Measurements from ENCODE around the gene DNAL4.
"Not testable (repeated sequence)": the region's sequence is repeated elsewhere in the genome, so short reads cannot be mapped to it uniquely, and the experiment has no call there.

Gene DNAL4

DNA sequence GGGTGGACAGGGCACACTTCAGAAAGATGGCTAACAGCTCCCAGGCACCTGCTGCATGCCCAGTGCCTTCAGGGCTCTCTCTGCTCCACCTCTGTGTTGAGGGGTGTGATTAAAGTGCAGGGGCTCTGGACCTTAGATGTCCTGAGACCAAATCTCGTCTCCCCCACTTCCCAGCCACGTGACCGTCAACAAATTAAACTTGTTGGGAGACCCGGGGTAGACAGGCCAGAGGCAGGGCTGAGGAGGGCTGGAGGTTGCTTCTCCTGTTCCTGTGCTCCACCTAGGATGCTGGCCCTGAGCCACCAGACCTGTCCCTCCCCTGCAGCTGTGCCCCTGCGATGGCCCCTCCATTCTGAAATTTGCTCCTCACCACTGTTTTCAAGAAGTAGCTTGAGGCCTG lies 32.9 kb upstream of the DNAL4 start:
- no peak for DNase-seq

DNA sequence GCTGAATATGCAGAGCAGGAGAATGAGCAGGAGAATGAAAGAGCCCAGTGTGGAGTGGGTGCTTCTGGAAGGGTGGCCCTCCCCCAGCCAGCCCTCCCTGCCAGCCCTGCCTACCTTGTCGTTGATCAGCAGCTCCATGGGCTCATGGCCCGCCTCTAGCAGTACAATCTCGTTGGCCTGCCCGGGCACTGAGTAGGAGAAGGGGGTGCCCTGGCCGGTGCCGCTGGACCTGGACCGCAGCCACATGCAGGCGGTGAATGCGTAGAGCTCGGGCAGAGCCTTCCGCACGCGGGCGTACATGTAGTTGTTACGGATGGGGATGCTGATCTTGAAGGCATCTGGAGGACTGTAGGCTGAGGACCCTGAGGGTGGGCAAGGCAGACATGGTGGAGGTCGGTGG lies 32.4 kb upstream of the DNAL4 start:
- DNase-seq: no peak

GRCh38 chr22:38824585-38824984 lies 30.6 kb upstream of the DNAL4 start:
- no peak for DNase-seq

- DNase-seq: no peak
Measured at GRCh38 chr22:38823637-38824036, 29.7 kb upstream of the DNAL4 start.

DNA sequence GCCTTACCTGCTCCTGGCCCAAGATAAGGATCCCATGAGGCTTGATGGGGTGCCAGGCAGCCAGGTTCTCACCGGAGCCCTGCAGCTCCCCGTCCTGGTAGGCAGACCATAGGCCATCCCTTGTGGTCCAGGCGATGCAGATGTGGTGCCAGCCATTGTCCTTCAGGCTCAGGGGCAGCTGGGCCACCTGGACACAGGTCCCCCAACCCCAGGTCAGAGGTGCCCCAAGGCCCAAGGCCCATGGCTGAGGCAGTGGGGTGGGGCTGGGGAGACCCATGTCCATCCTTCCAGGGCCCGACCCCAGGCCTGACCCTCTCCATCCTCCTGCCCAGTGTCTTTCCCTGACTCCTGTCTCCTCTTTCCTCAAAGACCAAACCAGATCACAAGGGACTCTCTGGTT lies 29.1 kb upstream of the DNAL4 start:
- DNase-seq: no peak

DNA sequence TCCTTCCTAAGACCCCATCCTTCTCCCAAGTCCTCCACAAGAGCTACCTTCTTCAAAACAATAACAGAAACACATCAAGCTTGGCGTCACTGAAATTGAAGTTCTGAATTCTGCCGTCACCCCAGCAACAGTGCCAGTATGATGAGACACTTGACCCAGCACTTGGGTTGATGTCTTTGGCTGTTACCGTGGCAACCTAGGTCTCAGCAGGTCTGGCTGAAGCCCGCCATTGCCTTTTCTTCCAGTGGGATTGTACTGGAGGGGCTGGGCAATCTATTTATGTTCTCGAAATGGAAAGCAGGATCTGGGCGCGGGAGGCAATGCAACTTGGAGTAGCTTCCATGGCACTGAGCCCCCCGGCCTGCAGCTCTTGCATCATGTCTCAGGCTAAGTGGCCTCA lies 26.1 kb upstream of the DNAL4 start:
- no peak for DNase-seq

DNA sequence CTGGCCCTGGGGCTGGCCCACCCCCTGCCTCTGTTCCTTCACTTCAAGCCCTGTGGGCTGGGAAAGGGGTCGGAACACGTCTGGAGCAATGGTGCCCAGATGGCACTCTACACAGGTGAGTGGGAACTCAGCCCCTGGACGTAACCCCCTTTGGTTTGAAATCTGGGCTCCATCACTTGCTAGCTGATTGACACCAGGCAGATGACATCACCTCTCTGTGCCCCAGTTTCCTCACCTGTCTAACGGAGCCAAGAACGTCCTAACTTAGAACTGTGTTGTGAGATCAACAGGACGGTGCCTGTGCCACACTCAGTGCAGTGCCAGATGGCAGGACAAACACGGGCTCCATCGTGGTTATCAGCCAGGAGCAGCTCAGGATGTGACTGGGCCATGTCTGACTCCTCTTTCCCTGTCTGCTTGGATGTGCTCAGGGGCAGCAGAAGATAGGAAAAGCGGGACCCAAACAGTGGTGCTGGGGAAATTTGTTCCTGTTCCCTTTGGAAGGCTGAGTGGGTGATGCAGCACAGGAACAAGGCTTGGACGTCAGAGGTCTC lies 25.5 kb upstream of the DNAL4 start:
- DNase-seq: no peak

- no peak for DNase-seq
Measured at GRCh38 chr22:38817196-38817595, 23.3 kb upstream of the DNAL4 start.

GRCh38 chr22:38815842-38816241 lies 21.9 kb upstream of the DNAL4 start:
- no peak for DNase-seq

DNA sequence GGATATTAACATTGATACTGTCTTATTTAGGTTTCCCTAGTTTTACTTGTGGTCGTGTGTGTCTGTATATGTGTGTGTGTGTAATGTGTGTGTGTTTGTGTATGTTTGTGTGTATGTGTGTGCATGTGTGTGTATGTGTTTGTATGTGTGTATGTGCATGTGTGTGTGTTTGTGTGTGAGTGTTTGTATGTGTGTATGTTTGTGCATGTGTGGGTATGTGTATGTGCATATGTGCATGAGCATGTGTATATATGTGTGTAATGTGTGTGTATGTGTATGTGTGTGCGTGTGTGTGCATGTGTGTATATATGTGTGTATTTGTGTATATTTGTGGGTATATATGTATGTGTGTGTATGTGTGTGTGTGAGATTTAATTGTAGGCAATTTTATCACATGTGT lies 17.3 kb upstream of the DNAL4 start:
- DNase-seq: no peak

DNA sequence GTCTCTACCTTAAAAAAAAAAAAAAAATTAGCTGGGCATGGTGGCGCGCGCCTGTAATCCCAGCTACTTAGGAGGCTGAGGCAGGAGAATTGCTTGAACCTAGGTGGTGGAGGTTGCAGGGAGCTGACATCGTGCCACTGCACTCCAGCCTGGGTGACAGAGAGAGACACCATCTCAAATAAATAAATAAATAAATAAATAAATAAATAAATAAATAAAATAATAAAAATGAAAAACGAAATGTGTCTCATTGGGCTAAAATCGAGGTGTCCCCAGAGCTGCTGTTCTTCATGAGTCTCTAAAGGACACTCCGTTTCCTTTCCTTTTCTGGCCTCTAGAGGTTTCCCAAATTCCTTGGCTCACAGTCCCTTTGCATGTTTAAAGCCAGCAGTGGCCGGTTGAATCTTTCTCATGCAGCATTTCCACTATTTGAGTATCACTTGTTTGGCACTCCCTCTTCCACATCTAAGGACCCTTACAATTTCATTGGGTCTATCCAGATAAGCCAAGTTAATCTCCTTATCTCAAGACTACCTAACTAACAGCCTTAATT lies 11.2 kb upstream of the DNAL4 start:
- not testable (repeated sequence) for DNase-seq

GRCh38 chr22:38802671-38803121 lies 8.8 kb upstream of the DNAL4 start:
- no peak for DNase-seq

GRCh38 chr22:38799265-38800002 lies 5.5 kb upstream of the DNAL4 start:
- DNase-seq: no peak

- DNase-seq: no peak
Measured at GRCh38 chr22:38798496-38798895, 4.6 kb upstream of the DNAL4 start.

DNA sequence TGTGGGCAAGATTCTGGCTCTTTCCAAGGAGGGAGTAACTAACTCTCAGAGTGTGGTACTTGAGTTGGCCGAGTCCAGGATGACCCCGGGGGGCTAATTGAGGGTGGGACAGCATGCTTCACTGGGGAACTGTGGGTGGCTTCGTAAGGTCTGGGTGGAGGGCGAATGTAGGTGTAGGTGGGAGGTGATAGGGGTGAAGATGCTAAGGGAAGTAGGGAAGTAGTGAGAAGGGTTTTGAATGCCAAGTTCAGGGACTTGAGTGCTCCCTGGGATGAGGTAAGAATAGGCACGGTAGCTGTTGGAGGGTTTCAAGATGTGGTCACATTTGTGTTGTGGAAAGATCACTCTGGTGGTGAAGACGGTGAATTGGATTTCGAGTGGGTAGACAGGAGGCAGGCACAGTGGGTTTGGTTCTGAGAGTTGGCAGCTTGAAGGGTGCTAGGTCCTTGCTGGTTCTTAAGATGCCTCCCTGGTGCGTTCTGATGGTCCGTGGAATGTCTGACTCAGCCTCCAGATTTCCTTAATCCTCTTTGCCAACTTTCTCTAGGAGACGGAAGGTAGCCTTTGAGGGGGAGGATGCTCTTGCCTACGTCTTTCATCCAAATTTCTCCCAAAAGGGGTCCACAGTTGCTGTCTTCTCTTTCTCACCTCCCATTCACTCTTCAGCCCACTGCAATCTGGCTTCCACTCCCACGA lies 2.5 kb upstream of the DNAL4 start:
- DNase-seq: no peak

DNA sequence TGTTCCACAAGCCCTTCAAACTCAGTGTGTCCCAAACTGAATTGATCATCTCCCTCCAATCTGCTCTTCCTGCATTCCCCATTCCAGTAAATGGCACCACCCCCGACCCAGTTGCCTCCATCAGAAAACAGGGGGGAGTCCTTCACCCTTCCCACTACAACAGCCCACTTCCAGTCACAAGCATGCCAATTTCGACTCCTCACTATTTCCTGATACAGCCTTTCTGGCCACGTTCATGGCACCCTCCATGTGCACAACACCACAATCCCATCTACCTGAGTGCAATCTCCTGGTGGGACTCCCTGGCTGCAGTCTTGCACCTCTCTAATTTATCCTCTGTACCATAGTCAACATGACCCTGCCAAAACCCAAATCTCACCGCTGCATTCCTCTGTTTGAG lies 1.6 kb upstream of the DNAL4 start:
- no peak for DNase-seq

DNA sequence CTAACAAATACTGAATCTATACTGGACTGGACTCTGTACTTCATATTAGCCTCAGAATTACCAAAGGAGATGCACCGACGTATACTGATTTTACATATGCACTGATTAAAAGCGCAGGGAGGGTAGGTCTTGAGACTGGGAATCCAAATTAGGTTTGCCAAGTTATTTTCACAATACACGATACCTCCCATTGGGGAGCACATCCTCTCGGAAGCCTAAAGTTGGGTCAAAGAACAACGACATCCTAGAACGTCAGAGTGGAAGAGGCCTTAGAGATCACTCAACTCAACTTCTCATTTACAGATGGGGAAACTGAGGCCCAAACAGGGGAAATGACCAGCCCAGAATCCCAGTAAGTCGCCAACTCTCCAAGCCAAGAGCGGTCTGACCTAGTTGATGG lies 626 bp downstream of the DNAL4 start:
- DNase-seq: no peak

DNA sequence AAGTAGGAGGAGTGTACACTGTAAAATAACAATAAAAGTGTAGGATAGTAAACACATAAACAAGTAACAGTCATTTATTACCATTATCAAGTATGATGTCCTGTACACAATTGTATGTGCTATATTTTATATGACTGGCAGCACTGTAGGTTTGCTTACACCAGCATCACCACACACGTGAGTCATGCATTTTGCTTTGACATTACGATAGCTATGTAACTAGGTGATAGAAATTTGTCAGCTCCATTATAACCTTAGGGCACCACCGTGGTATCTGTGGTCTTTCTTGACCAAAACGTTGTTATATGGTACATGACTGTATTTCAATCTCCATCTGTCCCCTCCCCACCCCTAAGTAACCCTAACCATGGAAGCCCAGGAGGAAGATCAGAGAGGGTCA lies 1.1 kb downstream of the DNAL4 start:
- DNase-seq: no peak

GRCh38 chr22:38789606-38790005 lies 4.3 kb downstream of the DNAL4 start:
- DNase-seq: no peak

GRCh38 chr22:38788846-38789245 lies 5.1 kb downstream of the DNAL4 start:
- no peak for DNase-seq

DNA sequence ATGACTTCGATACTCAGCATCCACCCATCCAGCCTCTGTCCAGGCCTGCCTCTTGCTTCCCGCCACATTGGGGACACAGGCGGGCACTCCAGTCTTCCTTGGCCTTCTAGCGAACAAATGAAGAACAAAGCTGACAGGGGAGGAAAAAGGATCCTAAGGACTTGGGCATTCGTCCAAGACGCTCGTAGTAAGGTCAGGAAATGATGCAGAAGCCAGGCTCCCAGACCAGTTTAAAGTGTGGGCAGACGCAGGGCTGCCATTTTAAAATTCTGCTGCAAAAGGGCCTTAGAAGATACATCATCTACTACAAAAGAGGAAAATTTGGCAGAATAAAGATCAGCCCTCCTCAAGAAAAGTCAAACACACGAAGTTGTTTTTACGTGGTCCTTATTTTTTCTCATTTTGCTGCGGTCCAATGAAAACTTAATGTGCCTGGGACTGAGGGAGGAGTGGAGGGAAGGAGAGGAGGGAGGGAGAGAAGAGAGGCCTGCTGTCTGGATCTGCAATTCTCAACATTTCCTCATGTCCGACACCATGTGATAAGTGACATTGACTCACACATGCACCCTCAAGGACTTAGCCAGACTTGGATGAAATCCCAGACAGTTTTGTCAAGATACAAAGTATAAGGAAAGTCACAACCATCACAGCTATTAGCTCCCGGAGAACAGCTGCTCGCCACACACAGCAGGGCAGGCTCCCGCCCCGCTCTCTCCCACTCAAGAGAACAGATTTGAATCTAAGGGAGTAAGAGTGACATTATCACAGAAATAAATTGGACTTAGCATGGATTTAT lies 5.7 kb downstream of the DNAL4 start:
- no peak for DNase-seq

DNA sequence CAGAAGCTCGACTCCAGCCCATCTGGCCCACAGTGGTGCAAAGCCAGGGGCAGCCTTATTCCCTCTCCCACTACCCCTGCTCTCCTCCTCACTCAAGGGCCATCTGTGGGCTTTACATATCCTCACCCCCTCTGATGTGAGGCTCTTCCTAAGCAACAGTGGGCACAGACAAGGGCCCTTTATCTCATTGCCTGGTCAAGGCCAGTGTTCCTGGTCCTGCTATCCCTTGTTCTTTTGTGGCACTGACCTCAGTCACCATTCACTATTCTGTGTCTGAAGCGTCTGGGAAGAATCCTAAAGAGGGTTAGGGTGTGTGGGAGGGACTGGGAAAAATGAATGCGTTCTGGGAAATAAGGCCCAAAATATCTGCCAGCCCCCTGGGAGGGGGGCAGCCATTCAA lies 7.3 kb downstream of the DNAL4 start:
- no peak for DNase-seq

GRCh38 chr22:38784856-38785255 lies 9.1 kb downstream of the DNAL4 start:
- no peak for DNase-seq
